Subcutaneous abdominal adipose tissue (tissue), 5 donors: Measurements from ENCODE around the gene RBMS1.

Experiments used
- H3K27ac ChIP-seq: one replicate; pipeline ENCODE4 v1.7.0; 2013; ENCODE audit warnings: low read depth, mild to moderate bottlenecking, inconsistent platforms, low read length, moderate library complexity
- H3K27me3 ChIP-seq, 5 donors: one replicate each; pipeline ENCODE4 v1.7.0; 2013; ENCODE audit warnings: low read length in 5 of 5, inconsistent platforms in 1 of 5; ENCODE audit not compliant: control insufficient read depth in 5 of 5, insufficient read depth in 4 of 5
- H3K36me3 ChIP-seq, 5 donors: one replicate each; pipeline ENCODE4 v1.7.0; 2013; ENCODE audit warnings: low read length in 5 of 5; ENCODE audit not compliant: control insufficient read depth in 5 of 5, insufficient read depth in 5 of 5
- H3K4me1 ChIP-seq, 5 donors: one replicate each; pipeline ENCODE4 v1.7.0; 2013; ENCODE audit warnings: low read length in 5 of 5, mild to moderate bottlenecking in 3 of 5, moderate library complexity in 1 of 5; ENCODE audit not compliant: control insufficient read depth in 5 of 5, insufficient read depth in 5 of 5
- H3K4me3 ChIP-seq, 5 donors: one replicate each; pipeline ENCODE4 v1.7.0; 2013; ENCODE audit warnings: low read length in 5 of 5, low read depth in 1 of 5
- H3K9ac ChIP-seq, 5 donors: one replicate each; pipeline ENCODE4 v1.7.0; 2013; ENCODE audit warnings: low read length in 5 of 5, mild to moderate bottlenecking in 4 of 5, moderate library complexity in 3 of 5
- H3K9me3 ChIP-seq, 5 donors: one replicate each; pipeline ENCODE4 v1.7.0; 2013; ENCODE audit warnings: low read length in 5 of 5; ENCODE audit not compliant: control insufficient read depth in 5 of 5
- donor health status: healthy.
- donor health status: healthy.
- donor health status: healthy.
- donor health status: healthy.
- donor health status: healthy.

The RBMS1 gene

GRCh38 chr2:160322320-160322719 is 171.3 kb downstream of the RBMS1 start:
- Histone ChIP-seq H3K4me3 (no peak overlapping the region), H3K27ac (no peak overlapping the region), H3K4me1 (peaks cover 0 to 45% (median 17%) of the 10 kb centered on the region in 5 donors), H3K9me3 (no peaks in the 10 kb centered on the region), H3K27me3 (no peaks in the 10 kb centered on the region), H3K36me3 (no peaks in the 10 kb centered on the region), H3K9ac (no peak overlapping the region)

GRCh38 chr2:160321006-160321405 is 172.6 kb downstream of the RBMS1 start:
- no peak overlapping the region for H3K27ac ChIP-seq
- H3K9me3 ChIP-seq, result no peaks in the 10 kb centered on the region
- peaks cover 0 to 9% (median 0%) of the 10 kb centered on the region in 5 donors for H3K36me3 ChIP-seq
- no peak overlapping the region for H3K4me3 ChIP-seq
- no peaks in the 10 kb centered on the region for H3K27me3 ChIP-seq
- no peak overlapping the region for H3K9ac ChIP-seq
- peaks cover 0 to 49% (median 21%) of the 10 kb centered on the region in 5 donors for H3K4me1 ChIP-seq

GRCh38 chr2:160319700-160320099 is 173.9 kb downstream of the RBMS1 start:
- H3K36me3 ChIP-seq, result peaks cover 0 to 9% (median 0%) of the 10 kb centered on the region in 5 donors
- no peak overlapping the region for H3K9ac ChIP-seq
- no peak overlapping the region for H3K27ac ChIP-seq
- no peak overlapping the region for H3K4me3 ChIP-seq
- H3K4me1 ChIP-seq, result peaks cover 0 to 43% (median 21%) of the 10 kb centered on the region in 5 donors
- H3K27me3 ChIP-seq, result no peaks in the 10 kb centered on the region
- no peaks in the 10 kb centered on the region for H3K9me3 ChIP-seq

- H3K4me1 ChIP-seq, result peaks cover 0 to 35% (median 22%) of the 10 kb centered on the region in 5 donors
- H3K27me3 ChIP-seq, result no peaks in the 10 kb centered on the region
- peak overlapping the region; percentile 38 for H3K27ac ChIP-seq
- H3K9me3 ChIP-seq, result no peaks in the 10 kb centered on the region
- H3K9ac ChIP-seq, result no peak overlapping the region
- H3K36me3 ChIP-seq, result peaks cover 0 to 9% (median under 1%) of the 10 kb centered on the region in 5 donors
- no peak overlapping the region for H3K4me3 ChIP-seq
Measured at GRCh38 chr2:160318218-160318617, 175.4 kb downstream of the RBMS1 start.

GRCh38 chr2:160317181-160318099 is 176.2 kb downstream of the RBMS1 start:
- H3K27me3 ChIP-seq, result no peaks in the 10 kb centered on the region
- H3K4me1 ChIP-seq, result peaks cover 0 to 36% (median 26%) of the 10 kb centered on the region in 5 donors
- peak overlapping the region; percentile 38 for H3K27ac ChIP-seq
- peak overlapping the region in 1 of 5 donors; percentile 32 for H3K9ac ChIP-seq
- no peaks in the 10 kb centered on the region for H3K9me3 ChIP-seq
- peaks cover 0 to 9% (median 4%) of the 10 kb centered on the region in 5 donors for H3K36me3 ChIP-seq
- H3K4me3 ChIP-seq, result no peak overlapping the region

- Histone ChIP-seq H3K9me3 (no peaks in the 10 kb centered on the region), H3K4me1 (peaks cover 0 to 27% (median 21%) of the 10 kb centered on the region in 5 donors), H3K27ac (no peak overlapping the region), H3K9ac (no peak overlapping the region), H3K4me3 (no peak overlapping the region), H3K36me3 (peaks cover 7 to 18% (median 14%) of the 10 kb centered on the region in 5 donors), H3K27me3 (no peaks in the 10 kb centered on the region)
Measured at GRCh38 chr2:160315337-160315736, 178.3 kb downstream of the RBMS1 start.

GRCh38 chr2:160310118-160310828 is 183.3 kb downstream of the RBMS1 start:
- H3K9ac ChIP-seq, result no peak overlapping the region
- H3K36me3 ChIP-seq, result peaks cover 9 to 31% (median 20%) of the 10 kb centered on the region in 5 donors
- no peak overlapping the region for H3K27ac ChIP-seq
- H3K4me1 ChIP-seq, result peaks cover 0 to 15% (median 8%) of the 10 kb centered on the region in 5 donors
- H3K27me3 ChIP-seq, result no peaks in the 10 kb centered on the region
- H3K4me3 ChIP-seq, result no peak overlapping the region
- H3K9me3 ChIP-seq, result no peaks in the 10 kb centered on the region

- Histone ChIP-seq H3K9me3 (no peaks in the 10 kb centered on the region), H3K4me3 (no peak overlapping the region), H3K9ac (no peak overlapping the region), H3K36me3 (peaks cover 9 to 31% (median 21%) of the 10 kb centered on the region in 5 donors), H3K27ac (no peak overlapping the region), H3K27me3 (no peaks in the 10 kb centered on the region), H3K4me1 (peaks cover 0 to 15% (median 8%) of the 10 kb centered on the region in 5 donors)
Measured at GRCh38 chr2:160309585-160309984, 184.0 kb downstream of the RBMS1 start.

GRCh38 chr2:160308915-160309314 is 184.7 kb downstream of the RBMS1 start:
- no peak overlapping the region for H3K27ac ChIP-seq
- no peaks in the 10 kb centered on the region for H3K27me3 ChIP-seq
- peaks cover 9 to 31% (median 21%) of the 10 kb centered on the region in 5 donors for H3K36me3 ChIP-seq
- H3K9me3 ChIP-seq, result no peaks in the 10 kb centered on the region
- no peak overlapping the region for H3K9ac ChIP-seq
- no peak overlapping the region for H3K4me3 ChIP-seq
- H3K4me1 ChIP-seq, result peaks cover 0 to 21% (median 12%) of the 10 kb centered on the region in 5 donors

GRCh38 chr2:160308476-160308875 is 185.1 kb downstream of the RBMS1 start:
- Histone ChIP-seq H3K27ac (no peak overlapping the region), H3K4me1 (peaks cover 0 to 25% (median 17%) of the 10 kb centered on the region in 5 donors), H3K27me3 (no peaks in the 10 kb centered on the region), H3K9me3 (no peaks in the 10 kb centered on the region), H3K36me3 (peaks cover 9 to 33% (median 21%) of the 10 kb centered on the region in 5 donors), H3K4me3 (no peak overlapping the region), H3K9ac (no peak overlapping the region)
